Activated CD8-positive, alpha-beta memory T cell treated with anti-CD3 and anti-CD28 coated beads, Interleukin-2, amount 50 U/mL, for 24 hours (primary cell): ENCODE data around the gene SPOUT1.
"Not testable (repeated sequence)": the region's sequence is repeated elsewhere in the genome, so short reads cannot be mapped to it uniquely, and the experiment has no call there.

Experiments
- DNase-seq: peaks from one replicate; pipeline ENCODE4 v3.0.0-alpha.2; 2020; ENCODE audit errors: extremely low read depth

The SPOUT1 gene

GRCh38 chr9:128809831-128810230 is 19.8 kb downstream of the SPOUT1 start:
- DNase-seq = no peak

DNA sequence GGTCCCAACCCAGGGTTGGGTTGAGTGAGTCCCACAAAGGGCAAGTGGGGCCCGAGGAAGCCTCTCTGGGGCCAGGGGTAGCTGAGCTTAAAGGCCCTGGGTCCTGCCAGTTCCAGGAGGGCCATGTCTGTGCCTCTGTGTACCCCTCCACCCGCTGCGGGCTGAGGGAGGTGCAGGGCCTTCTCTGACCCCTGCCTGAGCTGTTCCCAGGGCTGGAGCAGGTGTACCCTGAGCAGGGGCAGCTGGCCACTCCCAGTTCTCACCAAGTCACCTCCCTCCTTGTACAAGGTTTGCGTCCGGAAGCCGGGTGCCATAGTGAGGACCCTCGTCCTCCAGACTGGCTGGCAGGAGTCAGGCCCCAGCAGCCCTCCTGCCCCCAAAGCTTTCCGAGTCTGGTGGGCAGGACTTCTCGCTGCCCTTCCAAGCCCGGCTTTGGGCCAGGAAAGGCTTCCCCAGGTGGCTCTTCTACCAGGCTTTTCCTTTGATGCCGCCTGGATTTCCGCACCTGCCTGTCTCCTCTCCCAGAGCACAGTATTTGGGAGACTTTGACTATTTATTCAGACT is 20.5 kb downstream of the SPOUT1 start:
- no peak for DNase-seq

DNA sequence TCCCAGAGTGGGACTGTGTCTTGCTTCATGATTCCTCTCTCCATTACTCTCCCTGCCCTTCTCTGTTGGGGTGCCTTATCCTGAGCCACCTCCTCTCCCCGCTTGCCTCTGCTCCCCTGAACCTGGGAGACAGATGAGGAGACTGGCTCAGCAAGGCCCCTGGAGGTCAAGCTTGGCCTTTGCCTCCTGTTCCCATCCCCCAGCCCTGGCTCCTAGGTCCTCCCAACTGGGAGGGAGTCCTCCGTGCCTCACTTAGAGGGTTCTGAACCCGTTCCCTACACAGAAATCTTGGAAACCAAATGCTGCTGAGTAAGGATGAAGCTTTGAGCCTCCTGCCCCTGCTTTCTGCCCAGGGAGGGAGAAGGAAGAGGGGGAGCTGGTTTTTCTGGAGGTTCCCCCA is 21.1 kb downstream of the SPOUT1 start:
- no peak for DNase-seq

- no peak for DNase-seq
Observed at GRCh38 chr9:128807827-128808226, 21.8 kb downstream of the SPOUT1 start.

- no peak for DNase-seq
Observed at GRCh38 chr9:128805661-128806060, 23.9 kb downstream of the SPOUT1 start.

DNA sequence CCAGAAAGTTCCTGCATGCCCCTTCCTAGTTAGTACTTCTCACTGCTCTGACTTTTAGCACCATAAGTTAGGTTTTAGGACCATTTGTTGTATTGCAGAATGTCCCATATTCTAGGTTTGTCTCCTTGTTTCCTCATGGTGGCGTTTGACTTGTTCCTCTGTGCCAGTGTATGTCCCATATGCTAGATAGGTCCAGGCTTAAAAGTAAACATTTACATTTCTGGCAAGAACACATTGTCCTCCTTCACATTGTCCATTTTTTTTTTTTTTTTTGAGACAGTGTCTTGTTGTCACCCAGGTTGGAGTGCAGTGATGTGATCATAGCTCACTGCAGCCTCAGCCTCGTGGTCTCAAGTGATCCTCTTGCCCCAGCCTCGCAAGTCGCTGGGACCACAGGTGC is 27.1 kb downstream of the SPOUT1 start:
- no peak for DNase-seq

DNA sequence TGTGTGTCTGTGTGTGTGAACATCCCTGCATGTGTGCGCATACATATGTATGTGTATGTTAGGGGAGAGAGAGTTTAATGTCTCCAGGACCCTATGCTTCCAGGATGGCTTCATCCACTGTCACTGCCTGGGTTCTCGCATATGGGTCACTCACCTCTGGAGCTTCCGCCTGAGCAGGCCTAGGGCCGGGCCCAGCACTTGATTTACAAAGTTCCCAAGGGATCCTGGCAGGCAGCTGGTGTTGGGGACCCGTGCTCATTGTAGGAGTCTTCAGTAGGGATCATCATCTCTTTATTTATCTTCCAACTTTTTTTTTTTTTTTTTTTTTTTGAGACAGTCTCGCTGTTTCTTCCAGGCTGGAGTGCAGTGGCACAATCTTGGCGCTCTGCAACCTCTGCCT is 29.5 kb downstream of the SPOUT1 start:
- no peak for DNase-seq

- DNase-seq = no peak
Observed at GRCh38 chr9:128798896-128799295, 30.7 kb downstream of the SPOUT1 start.

DNA sequence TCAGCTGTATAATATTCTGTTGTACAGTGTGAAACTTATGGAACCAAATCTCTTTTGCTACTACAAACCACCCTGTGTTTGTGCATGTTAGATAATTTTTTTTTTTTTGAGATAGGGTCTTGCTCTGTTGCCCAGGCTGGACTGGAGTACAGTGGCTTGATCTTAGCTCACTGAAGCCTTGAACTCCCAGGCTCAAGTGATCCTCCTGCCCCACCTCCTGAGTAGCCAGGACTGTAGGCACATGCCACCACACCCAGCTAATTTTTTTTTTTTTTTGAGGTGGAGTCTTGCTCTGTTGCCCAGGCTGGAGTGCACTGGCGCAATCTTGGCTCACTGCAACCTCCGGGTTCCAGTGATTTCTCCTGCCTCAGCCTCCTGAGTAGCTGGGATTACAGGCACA is 34.6 kb downstream of the SPOUT1 start:
- not testable (repeated sequence) for DNase-seq

GRCh38 chr9:128792978-128793686 is 36.5 kb downstream of the SPOUT1 start:
- DNase-seq = no peak

GRCh38 chr9:128792134-128792533 is 37.5 kb downstream of the SPOUT1 start:
- no peak for DNase-seq

DNA sequence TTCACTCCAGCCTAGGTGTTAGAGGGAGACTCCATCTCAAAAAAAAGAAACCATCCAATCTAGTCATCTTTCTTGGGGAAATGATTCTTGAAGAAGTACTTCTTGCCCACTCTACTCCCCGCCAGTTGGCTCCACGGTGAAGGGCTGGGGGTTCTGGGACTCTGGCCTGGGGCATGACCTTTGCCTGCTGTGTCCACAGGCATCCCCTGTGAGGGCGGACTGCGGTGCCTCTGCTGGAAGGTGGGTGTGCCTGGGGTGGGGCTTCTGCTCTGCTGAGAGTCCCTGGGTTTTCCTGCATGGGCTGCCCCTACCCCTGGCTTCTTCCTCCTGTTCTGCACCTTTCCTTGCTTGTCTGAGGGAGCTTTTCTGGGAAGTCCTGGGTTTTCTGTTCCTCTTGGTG is 39.1 kb downstream of the SPOUT1 start:
- no peak for DNase-seq

DNA sequence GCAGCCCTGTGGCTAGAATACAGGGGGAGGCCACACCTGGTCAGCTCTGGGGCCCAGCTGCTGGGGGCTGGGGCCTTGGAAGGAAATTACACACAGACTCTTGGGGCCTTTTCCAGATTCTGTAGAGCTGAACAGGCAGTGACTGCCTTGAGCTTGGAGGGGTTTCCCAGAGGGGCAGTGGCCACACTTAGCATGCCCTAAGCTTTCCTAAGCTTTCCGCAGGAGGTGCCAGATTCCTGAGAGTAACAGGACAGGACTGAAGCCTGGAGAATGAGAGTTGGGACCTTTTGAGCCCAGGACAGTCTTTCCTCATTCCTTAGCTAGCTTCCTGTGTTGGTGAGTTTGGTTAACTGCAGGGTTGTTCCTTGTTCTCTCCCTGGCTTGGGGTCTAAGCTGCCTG is 41.1 kb downstream of the SPOUT1 start:
- DNase-seq = no peak

- no peak for DNase-seq
Observed at GRCh38 chr9:128787659-128788058, 41.9 kb downstream of the SPOUT1 start.

DNA sequence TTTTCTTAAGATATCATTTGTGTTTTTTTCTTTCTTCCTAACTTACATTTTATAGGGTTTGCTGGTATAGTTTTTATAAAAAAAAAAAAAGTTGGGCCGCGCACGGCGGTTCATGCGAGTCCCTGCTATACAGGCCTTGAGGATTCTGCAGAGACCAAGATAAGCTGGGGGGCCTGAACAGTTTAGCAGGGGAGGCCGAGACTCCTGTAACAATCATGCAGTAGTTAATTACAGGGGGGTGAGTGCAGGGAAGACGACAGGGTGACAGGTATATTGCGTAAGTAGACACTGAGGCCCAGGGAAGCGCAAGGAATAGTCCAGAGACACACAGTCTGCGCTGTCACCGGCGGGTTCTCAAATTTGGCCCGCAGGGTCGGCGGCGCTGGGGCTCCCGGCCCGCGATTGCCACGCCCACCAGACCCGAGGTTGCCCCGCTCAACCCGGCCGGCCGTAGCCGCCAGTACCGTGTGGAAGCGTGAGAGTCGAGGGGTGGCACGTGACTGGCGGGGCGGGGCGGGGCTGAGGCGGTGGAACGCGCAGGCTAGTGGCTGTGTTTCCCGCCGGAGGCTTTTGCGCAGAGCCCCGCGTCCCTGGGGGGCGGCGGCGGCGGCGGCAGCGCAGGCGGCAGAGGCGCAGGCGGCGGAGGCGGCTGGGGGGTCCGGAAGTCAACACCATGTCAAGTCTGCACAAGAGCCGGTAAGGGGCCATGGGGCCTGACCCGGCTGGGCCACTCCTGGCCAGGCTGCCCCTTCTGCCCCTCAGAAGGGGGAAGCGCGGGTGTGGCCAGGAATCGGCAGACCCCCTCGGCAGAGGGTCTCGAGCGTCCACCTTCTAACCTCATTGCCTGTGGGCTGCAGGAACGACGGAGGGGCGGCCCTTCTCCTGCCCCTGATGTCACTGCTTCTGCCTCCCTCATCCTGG is 42.7 kb downstream of the SPOUT1 start, which contains the start of gene TBC1D13:
Gene TBC1D13, plus strand, starts transcription at position 573 of the 921 bp plus-strand sequence. Its CDS starts 101 bp downstream, at position 674.
- peak; percentile 79 for DNase-seq

DNA sequence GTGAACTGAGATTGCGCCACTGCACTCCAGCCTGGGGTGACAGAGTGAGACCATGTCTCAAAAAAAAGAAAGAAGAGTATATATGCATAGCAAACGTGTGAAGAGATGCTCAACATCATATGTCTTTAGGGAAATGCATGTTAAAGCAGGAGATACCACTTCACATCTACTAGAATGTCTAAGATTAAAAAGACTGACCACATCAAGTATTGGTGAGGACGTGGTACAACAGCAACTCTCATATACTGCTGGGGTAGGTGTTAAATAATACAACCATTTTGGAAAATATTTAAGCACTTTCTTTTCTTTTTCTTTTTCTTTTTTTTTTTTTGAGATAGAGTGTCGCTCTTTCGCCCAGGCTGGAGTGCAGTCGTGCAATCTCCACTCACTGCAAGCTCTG is 44.2 kb downstream of the SPOUT1 start:
- DNase-seq = no peak

DNA sequence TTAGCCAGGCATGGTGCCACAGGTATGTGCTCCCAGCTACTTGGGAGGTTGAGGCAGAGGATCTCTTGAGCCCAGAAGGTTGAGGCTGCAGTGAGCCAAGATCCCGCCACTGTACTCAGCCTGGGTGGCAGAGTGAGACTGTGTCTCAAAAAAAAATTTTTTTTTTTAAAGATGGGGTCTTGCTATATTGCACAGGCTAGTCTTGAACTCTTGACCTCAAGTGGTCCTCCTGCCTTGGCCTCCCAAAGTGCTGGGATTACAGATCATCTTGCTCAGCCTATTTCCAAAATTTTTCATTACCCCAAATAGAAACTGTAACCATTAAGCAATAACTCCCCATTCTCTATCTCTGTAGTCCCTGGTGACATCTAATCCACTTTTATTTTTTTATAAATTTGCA is 46.9 kb downstream of the SPOUT1 start:
- DNase-seq = no peak

- DNase-seq = no peak
Observed at GRCh38 chr9:128781187-128782070, 48.2 kb downstream of the SPOUT1 start.

DNA sequence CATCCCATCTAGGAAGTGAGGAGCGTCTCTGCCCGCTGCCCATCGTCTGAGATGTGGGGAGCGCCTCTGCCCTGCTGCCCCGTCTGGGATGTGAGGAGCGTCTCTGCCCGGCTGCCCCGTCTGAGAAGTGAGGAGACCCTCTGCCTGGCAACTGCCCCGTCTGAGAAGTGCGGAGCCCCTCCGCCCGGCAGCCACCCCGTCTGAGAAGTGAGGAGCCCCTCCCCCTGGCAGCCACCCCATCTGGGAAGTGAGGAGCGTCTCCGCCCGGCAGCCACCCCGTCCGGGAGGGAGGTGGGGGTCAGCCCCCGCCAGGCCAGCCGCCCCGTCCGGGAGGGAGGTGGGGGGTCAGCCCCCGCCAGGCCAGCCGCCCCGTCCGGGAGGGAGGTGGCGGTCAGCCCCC is 49.5 kb downstream of the SPOUT1 start:
- not testable (repeated sequence) for DNase-seq

DNA sequence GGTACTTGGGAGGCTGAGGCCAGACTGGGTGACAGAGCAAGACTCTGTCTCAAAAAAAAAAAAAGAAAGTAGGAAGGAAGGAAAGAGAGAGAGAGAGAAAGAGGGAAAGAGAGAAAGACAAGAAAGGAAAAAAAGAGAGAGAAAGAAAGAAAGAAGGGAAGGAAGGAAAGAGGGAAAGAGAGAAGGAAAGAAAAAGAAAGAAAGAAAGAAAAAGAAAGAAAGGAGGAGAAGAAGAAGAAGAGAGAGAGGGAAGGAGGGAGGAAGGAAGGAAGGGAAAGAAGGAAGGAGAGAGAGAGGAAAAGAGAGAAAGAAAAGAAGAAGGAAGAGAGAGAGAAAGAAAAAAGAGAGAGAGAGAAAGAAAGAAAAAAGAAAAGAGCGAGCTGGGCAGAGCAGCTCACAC is 54.8 kb downstream of the SPOUT1 start:
- DNase-seq = no peak

DNA sequence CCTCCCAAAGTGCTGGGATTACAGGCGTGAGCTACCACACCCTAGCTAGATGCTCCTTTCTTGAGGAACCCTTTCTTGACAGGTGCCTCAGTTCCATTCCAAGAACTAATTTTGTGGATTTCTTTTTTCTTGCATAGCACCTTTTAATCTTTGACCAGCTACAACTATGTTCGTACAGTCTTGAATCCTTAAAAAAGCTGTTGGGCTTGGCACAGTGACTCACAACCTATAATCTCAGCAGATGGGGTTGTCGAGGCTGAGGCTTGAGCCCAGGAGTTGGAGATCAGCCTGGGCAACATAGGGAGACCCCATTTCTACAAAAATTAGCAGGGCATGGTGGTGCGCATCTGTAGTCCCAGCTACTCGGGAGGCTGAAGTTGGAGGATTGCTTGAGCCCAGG is 56.5 kb downstream of the SPOUT1 start:
- DNase-seq = no peak
